H1 (cell line): ENCODE results near the gene PSMC3IP. TPM values are rescaled to one million over a fixed set of nuclear protein-coding genes. Genes with fewer than 3 reads are reported as not detected.

Experiments
- CBX5 ChIP-seq: fragments of 300-800, 300-1000 bp; sonication (generic); IDR thresholded peaks from 2 replicates; pipeline ENCODE4 v1.7.1; 2016; ENCODE audit warnings: antibody characterized with exemption, low read length, low read depth
- CHD7 ChIP-seq: fragments of 300-600 bp; sonication (generic); IDR thresholded peaks from 2 replicates; pipeline ENCODE4 v1.7.1; 2012; ENCODE audit warnings: low read length, moderate library complexity, mild to moderate bottlenecking, inconsistent platforms; ENCODE audit not compliant: insufficient replicate concordance
- EGR1 ChIP-seq: IDR thresholded peaks from 2 replicates; pipeline ENCODE4 v1.6.1; 2011; ENCODE audit warnings: low read depth, low read length, borderline replicate concordance
- GABPA ChIP-seq: IDR thresholded peaks from 2 replicates; pipeline ENCODE4 v1.6.1; 2011; ENCODE audit warnings: mild to moderate bottlenecking, low read length, moderate library complexity, borderline replicate concordance; ENCODE audit not compliant: insufficient read depth
- KDM4A ChIP-seq: IDR thresholded peaks from one replicate; pipeline ENCODE4 v1.7.1; 2012; ENCODE audit warnings: low read depth, mild to moderate bottlenecking, moderate library complexity, low read length, inconsistent platforms; ENCODE audit not compliant: severe bottlenecking
- PHF8 ChIP-seq: fragments of 200-600 bp; sonication (generic); conservative IDR thresholded peaks from 2 replicates; pipeline ENCODE4 v1.7.1; 2012; ENCODE audit warnings: low read depth, mild to moderate bottlenecking, inconsistent platforms, low read length, moderate library complexity
- POLR2AphosphoS5 ChIP-seq: IDR thresholded peaks from 2 replicates; pipeline ENCODE4 v1.6.1; 2011; ENCODE audit warnings: low read depth, low read length
- RBBP5 ChIP-seq: IDR thresholded peaks from 2 replicates; pipeline ENCODE4 v1.7.1; 2012; ENCODE audit warnings: low read depth, mild to moderate bottlenecking, inconsistent platforms, low read length, moderate library complexity, borderline replicate concordance
- SRF ChIP-seq: IDR thresholded peaks from 2 replicates; pipeline ENCODE4 v1.6.1; 2011; ENCODE audit warnings: mild to moderate bottlenecking, low read depth, low read length, moderate library complexity
- polyA plus RNA-seq, 7 experiments: library from polyadenylated mRNA; depleted of rRNA in 3 of 7; stranded (reverse) in 5 of 7; unstranded in 2 of 7; fragments of >200 nt in 5 of 7; fragments of 200-250 nt in 2 of 7; gene quantifications; 1 replicate in 5 of 7; 2 replicates in 1 of 7; 4 replicates in 1 of 7; pipeline versions ENCODE4 v1.2.1 to v1.2.3, GENCODE V29; 2011 to 2013; ENCODE audit warnings: missing spikeins in 2 of 7, mixed read lengths in 2 of 7
- total RNA-seq: library from RNA; stranded (reverse); fragmentation: NEBNext Ultra II Directional; extraction: Animal tissue kit (Norgen Biotek cat#: 25700); gene quantifications from 2 replicates; pipeline ENCODE4 v1.2.1, GENCODE V29; 2021
- TF ChIP-seq, protein P1 (sequence below): IDR thresholded peaks from 2 replicates; pipeline ENCODE4 v1.6.1; 2012; ENCODE audit warnings: inconsistent platforms

The PSMC3IP gene
- total and polyA plus RNA-seq, 2 of the 8 experiments (the other 6 are each of a cell fraction or from before 2014, with no cell fraction given), result 11.5 to 21.9 TPM

DNA sequence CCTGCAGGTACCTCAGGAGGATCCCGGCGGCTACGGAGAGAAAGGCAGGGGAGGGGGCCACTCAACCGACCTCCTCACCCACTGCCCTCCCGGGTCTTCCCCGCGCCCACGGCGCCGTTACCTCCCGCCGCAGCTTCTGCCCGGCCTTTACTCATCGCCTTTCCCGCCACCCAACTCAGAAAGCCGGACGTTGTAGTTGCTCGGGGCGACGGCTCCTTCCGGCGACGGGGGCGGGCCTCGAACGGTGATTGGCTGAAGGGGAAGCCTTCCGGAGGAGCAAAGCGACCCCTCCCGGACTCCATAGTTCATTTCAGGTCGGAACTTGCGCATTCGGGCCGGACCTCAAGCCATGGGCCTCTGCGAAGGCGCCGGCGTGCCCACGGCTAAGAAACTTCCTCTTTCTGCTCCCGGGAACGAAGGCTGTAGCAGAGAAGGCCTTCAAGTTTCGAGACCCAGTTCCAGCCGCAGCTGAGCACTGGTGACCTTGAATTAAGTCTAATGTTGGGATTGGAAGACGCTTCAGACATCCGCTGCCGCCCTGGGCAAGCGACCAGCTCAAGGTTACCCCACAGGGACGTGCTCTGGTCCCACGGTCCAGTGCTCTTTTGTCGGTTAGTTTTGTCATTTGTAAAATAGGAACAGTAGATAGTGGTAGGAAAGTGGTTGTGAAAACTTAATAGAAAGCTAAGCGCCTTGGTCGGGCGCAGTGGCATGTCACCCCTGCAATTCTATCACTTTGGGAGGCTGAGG lies at the start of gene PSMC3IP (continued):
- TF ChIP-seq CHD7, result no peak
- TF ChIP-seq, protein P1, sequence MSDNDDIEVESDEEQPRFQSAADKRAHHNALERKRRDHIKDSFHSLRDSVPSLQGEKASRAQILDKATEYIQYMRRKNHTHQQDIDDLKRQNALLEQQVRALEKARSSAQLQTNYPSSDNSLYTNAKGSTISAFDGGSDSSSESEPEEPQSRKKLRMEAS, result peak; percentile 47; the same call in 1 of the 2 replicates
- TF ChIP-seq CBX5, result no peak
- TF ChIP-seq POLR2AphosphoS5, result peak; percentile 75
- peak; percentile 56; the same call in 1 of the 2 replicates for TF ChIP-seq EGR1
- TF ChIP-seq KDM4A, result peak; percentile 70
- TF ChIP-seq RBBP5, result no peak
- TF ChIP-seq PHF8, result peak; percentile 72
- TF ChIP-seq SRF, result 0 out of 2 replicates have a peak, but pooled peaks have one; percentile 28
- peak; percentile 95 for TF ChIP-seq GABPA
